Esophagus squamous epithelium (tissue), 5 donors: ENCODE results near the gene LRP8. TPM values are rescaled to one million over a fixed set of nuclear protein-coding genes. Genes with fewer than 3 reads are reported as not detected.

ENCODE experiments used
- DNase-seq: peaks from one replicate; lab custom pipeline; 2025; lab: John Stamatoyannopoulos, UW
- H3K27ac ChIP-seq, 4 donors: fragments of 200-600 bp; sonication (generic); one replicate each; pipeline ENCODE4 v1.5.1; 2016 to 2019; ENCODE audit warnings: mild to moderate bottlenecking in 1 of 4
- H3K27me3 ChIP-seq, 4 donors: fragments of 200-600 bp; sonication (generic); 1 replicate in 3 of 4; 2 replicates in 1 of 4; pipeline versions ENCODE4 v1.5.1 to v1.6.0; 2017 to 2021; ENCODE audit warnings: antibody characterized with exemption in 1 of 4
- H3K36me3 ChIP-seq, 3 donors: fragments of 200-600 bp; sonication (generic); one replicate each; pipeline ENCODE4 v1.5.1; 2016 to 2019
- H3K4me1 ChIP-seq, 3 donors: fragments of 200-600 bp; sonication (generic); one replicate each; pipeline ENCODE4 v1.5.1; 2017 to 2019
- H3K4me3 ChIP-seq, 4 donors: fragments of 200-600 bp; sonication (generic); 1 replicate in 3 of 4; 2 replicates in 1 of 4; pipeline ENCODE4 v1.5.1; 2016 to 2019; ENCODE audit warnings: mild to moderate bottlenecking in 2 of 4, moderate library complexity in 1 of 4
- H3K9me3 ChIP-seq, 3 donors: fragments of 200-600 bp; sonication (generic); one replicate each; pipeline ENCODE4 v1.5.1; 2016 to 2019
- CTCF ChIP-seq, 6 experiments: fragments of 450-650 bp in 4 of 6; fragments of 200-600 bp in 2 of 6; sonication (generic) in 2 of 6; IDR thresholded peaks; one replicate each; pipeline ENCODE4 v1.5.1; 2016 to 2019; ENCODE audit warnings: antibody characterized with exemption in 6 of 6, mild to moderate bottlenecking in 4 of 6, moderate library complexity in 4 of 6
- POLR2A ChIP-seq, 4 donors: fragments of 450-650 bp; IDR thresholded peaks; one replicate each; pipeline ENCODE4 v1.6.1; 2017; ENCODE audit warnings: antibody characterized with exemption in 4 of 4, mild to moderate bottlenecking in 4 of 4, moderate library complexity in 3 of 4
- WGBS, 2 donors: methylation state at CpG; one replicate each; pipeline ENCODE4 v1.1.5; 2018; 5-methylcytosine and 5-hydroxymethylcytosine counted together
- intact Hi-C: fragments of 100-400 bp; cut with DNase I; formaldehyde crosslinking; loops from one replicate; pipeline ENCODE4 v1.15.0; 2022
- total RNA-seq, 4 donors: library from RNA; depleted of rRNA; stranded (reverse); fragments of >200 nt; gene quantifications; one replicate each; pipeline ENCODE4 v1.1.0, GENCODE V29; 2016
- donor health status: DM: yes; HTN: yes; CAD: no.

LRP8 gene
- total RNA-seq, 4 donors from 2014 or later: 15.3 to 39.6 (median 18.8) TPM

DNA sequence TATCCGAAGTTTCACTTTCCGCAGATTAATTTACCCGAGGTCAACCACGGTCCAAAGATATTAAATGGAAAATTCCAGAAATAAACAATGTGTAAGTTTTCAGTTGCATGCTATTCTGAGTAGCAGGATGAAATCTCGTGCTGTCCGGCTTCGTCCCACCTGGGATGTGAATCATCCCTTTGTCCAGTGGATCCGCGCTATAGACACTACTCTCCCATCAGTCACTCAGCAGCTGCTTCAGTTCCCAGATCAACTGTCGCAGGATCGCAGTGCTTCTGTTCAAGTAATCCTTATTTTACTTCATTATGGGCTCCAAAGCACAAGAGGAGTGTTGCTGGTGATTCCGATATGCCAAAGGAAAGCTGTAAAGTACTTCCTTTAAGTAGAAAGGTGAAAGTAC is 8.3 kb upstream of the LRP8 start:
- no peak overlapping the region for H3K4me3 ChIP-seq
- H3K4me1 ChIP-seq: no peaks in the 10 kb centered on the region
- intact Hi-C loops: no loop called here
- no peak for DNase-seq
- TF ChIP-seq POLR2A (IDR thresholded peaks at IDR 0.05) (no peak), CTCF (IDR thresholded peaks at IDR 0.05) (no peak)
- no peak overlapping the region for H3K27ac ChIP-seq
- H3K9me3 ChIP-seq: no peaks in the 10 kb centered on the region
- 58 to 69% methylated on average over 12 of the region's 12 CpGs for WGBS, 2 donors
- no peaks in the 10 kb centered on the region for H3K36me3 ChIP-seq
- peaks cover 0 to 30% (median 0%) of the 10 kb centered on the region in 4 donors for H3K27me3 ChIP-seq

DNA sequence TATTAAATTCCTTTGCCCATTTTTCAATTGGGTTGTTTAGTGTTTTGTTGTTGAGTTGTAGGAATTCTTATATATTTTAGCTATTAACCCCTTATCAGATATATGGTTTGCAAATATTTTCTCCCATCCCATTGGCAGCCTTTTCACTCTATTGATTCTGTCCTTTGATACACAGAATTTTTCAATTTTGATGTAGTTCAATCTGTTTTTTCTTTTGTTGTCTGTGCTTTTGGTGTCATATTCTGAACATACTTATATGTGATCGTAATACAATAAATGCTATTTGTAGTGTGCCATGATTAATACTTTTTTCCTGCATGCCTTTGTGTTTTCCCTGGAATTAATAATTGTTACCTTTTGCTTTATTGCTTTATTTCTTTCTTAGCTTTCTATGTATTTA is 7.8 kb upstream of the LRP8 start:
- H3K27ac ChIP-seq: no peak overlapping the region
- no peak for DNase-seq
- WGBS, 2 donors: 86 to 95% methylated on average over 1 of the region's 1 CpG
- no peaks in the 10 kb centered on the region for H3K36me3 ChIP-seq
- H3K9me3 ChIP-seq: no peaks in the 10 kb centered on the region
- no peak for TF ChIP-seq CTCF (IDR thresholded peaks at IDR 0.05)
- TF ChIP-seq POLR2A (IDR thresholded peaks at IDR 0.05): no peak
- no peaks in the 10 kb centered on the region for H3K4me1 ChIP-seq
- peaks cover 0 to 30% (median 0%) of the 10 kb centered on the region in 4 donors for H3K27me3 ChIP-seq
- no peak overlapping the region for H3K4me3 ChIP-seq
- intact Hi-C loops: no loop called here

DNA sequence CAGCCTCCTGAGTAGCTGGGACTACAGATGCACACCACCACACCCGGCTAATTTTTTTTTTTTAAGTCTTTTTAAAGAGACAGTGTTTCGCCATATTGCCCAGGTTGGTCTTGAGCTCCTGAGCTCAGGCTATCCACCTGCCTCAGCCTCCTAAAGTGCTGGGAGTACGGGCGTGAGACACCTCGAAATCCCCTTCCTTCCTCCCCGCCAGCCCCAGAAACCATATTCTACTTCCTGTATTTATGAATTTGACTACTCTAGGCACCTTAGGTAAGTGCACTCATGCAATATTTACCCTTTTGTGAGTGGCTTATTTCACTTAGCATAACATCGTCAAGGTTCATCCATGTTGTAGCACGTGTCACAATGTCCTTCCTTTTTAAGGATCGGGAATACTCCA is 6.9 kb upstream of the LRP8 start:
- TF ChIP-seq POLR2A (IDR thresholded peaks at IDR 0.05) (no peak), CTCF (IDR thresholded peaks at IDR 0.05) (no peak)
- Histone ChIP-seq H3K9me3 (no peaks in the 10 kb centered on the region), H3K4me1 (no peaks in the 10 kb centered on the region), H3K36me3 (no peaks in the 10 kb centered on the region), H3K27ac (no peak overlapping the region), H3K4me3 (no peak overlapping the region), H3K27me3 (peaks cover 0 to 23% (median 0%) of the 10 kb centered on the region in 4 donors)
- intact Hi-C loops: no loop called here
- no peak for DNase-seq
- WGBS, 2 donors: 62 to 66% methylated on average over 9 of the region's 9 CpGs

DNA sequence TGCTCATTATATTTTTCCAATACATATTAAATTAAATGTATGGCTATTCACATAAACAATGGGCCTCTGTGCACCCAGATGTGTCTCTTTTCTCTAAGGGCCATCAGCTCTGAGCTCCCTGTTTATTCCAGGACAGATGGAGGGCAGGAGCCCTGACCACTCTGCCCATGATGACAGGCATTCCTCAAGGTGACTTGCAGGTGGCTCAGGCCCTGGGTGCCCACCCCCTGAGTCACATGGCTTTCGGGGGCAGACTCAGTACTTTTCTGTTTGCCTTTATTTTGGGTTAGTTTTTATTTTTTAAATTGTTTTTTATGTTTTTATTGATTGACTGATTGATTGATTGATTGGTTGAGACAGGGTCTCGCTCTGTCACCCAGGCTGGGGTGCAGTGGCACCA is 6.4 kb upstream of the LRP8 start:
- Histone ChIP-seq H3K4me3 (no peak overlapping the region), H3K4me1 (no peaks in the 10 kb centered on the region), H3K36me3 (no peaks in the 10 kb centered on the region), H3K9me3 (no peaks in the 10 kb centered on the region), H3K27ac (no peak overlapping the region), H3K27me3 (peaks cover 0 to 20% (median 0%) of the 10 kb centered on the region in 4 donors)
- DNase-seq: no peak
- TF ChIP-seq CTCF (IDR thresholded peaks at IDR 0.05) (no peak), POLR2A (IDR thresholded peaks at IDR 0.05) (no peak)
- WGBS, 2 donors: 79 to 85% methylated on average over 2 of the region's 2 CpGs
- intact Hi-C loops: no loop called here

DNA sequence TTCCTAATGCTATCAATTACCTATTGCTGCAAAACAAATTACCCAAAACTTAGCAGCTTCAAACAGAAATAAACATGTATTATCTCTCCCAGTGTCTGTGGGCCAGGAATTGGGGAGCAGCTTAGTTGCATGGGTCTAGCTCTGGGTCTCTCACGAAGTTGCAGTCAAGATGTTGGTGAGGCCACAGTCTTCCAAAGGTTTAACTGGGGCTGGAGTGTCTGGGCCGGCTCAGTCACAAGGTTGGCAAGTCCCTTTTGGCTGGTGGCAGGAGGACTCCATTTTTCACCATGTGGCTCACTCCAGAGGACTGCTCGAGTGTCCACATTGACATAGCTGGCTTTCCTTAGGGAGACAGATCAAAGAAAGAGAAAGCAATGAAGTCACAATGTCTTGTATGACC is 5.0 kb upstream of the LRP8 start:
- intact Hi-C loops: no loop called here
- H3K27ac ChIP-seq: no peak overlapping the region
- no peaks in the 10 kb centered on the region for H3K36me3 ChIP-seq
- TF ChIP-seq POLR2A (IDR thresholded peaks at IDR 0.05): no peak
- TF ChIP-seq CTCF (IDR thresholded peaks at IDR 0.05): no peak
- H3K4me3 ChIP-seq: no peak overlapping the region
- no peak for DNase-seq
- H3K9me3 ChIP-seq: no peaks in the 10 kb centered on the region
- peaks cover 0 to 15% (median 0%) of the 10 kb centered on the region in 4 donors for H3K27me3 ChIP-seq
- 71 to 83% methylated on average over 1 to 2 of the region's 3 CpGs for WGBS, 2 donors
- peaks cover 3 to 7% (median 5%) of the 10 kb centered on the region in 3 donors for H3K4me1 ChIP-seq
